Keratinocyte (primary cell): ENCODE results near the gene GRIK2. TPM values are rescaled to one million over a fixed set of nuclear protein-coding genes. Genes with fewer than 3 reads are reported as not detected.

Experiments used
- DNase-seq: peaks from one replicate; pipeline ENCODE4 v3.0.0-alpha.2; 2011; ENCODE audit warnings: low read depth, missing footprints, low spot score
- FAIRE-seq: peaks from 2 replicates; lab custom pipeline; 2011; peaks lifted over from hg19 to GRCh38; lab: Jason Lieb, UNC
- H2AFZ ChIP-seq: 2 replicates; pipeline ENCODE4 v1.6.0; 2012; ENCODE audit warnings: low read length, control low read depth, inconsistent platforms; ENCODE audit not compliant: control insufficient read depth
- H3K27ac ChIP-seq: 2 replicates; pipeline ENCODE4 v1.5.1; 2011; ENCODE audit warnings: low read length; ENCODE audit not compliant: control insufficient read depth, insufficient read depth
- H3K27me3 ChIP-seq: 3 replicates; pipeline ENCODE4 v1.6.0; 2011; ENCODE audit warnings: low read length; ENCODE audit not compliant: control insufficient read depth, insufficient read depth; ENCODE audit errors: extremely low read depth
- H3K36me3 ChIP-seq, 2 experiments: 2 replicates in 1 of 2; 3 replicates in 1 of 2; pipeline ENCODE4 v1.5.1; 2011; ENCODE audit warnings: low read length in 2 of 2, mild to moderate bottlenecking in 1 of 2; ENCODE audit not compliant: control insufficient read depth in 2 of 2, insufficient read depth in 2 of 2; ENCODE audit errors: extremely low read depth in 1 of 2
- H3K4me1 ChIP-seq: 3 replicates; pipeline ENCODE4 v1.5.1; 2011; ENCODE audit warnings: low read length; ENCODE audit not compliant: control insufficient read depth, insufficient read depth; ENCODE audit errors: extremely low read depth
- H3K4me2 ChIP-seq: 3 replicates; pipeline ENCODE4 v1.6.0; 2011; ENCODE audit warnings: low read depth, low read length; ENCODE audit not compliant: control insufficient read depth, insufficient read depth; ENCODE audit errors: extremely low read depth
- H3K4me3 ChIP-seq, 3 experiments: fragments of 200-600 bp in 1 of 3; sonication (generic) in 1 of 3; 2 replicates in 2 of 3; 3 replicates in 1 of 3; pipeline ENCODE4 v1.5.1; 2011 to 2016; ENCODE audit warnings: low read length in 3 of 3, mild to moderate bottlenecking in 3 of 3, control low read depth in 2 of 3, inconsistent platforms in 1 of 3, low read depth in 1 of 3, mixed read lengths in 1 of 3, mixed run types in 1 of 3, moderate library complexity in 1 of 3; ENCODE audit not compliant: control insufficient read depth in 2 of 3, insufficient read depth in 2 of 3; ENCODE audit errors: extremely low read depth in 1 of 3
- H3K79me2 ChIP-seq: 2 replicates; pipeline ENCODE4 v1.6.0; 2012; ENCODE audit warnings: low read length; ENCODE audit not compliant: control insufficient read depth, insufficient read depth
- H3K9ac ChIP-seq: 3 replicates; pipeline ENCODE4 v1.6.0; 2011; ENCODE audit warnings: low read length; ENCODE audit not compliant: control insufficient read depth, insufficient read depth; ENCODE audit errors: extremely low read depth
- H3K9me1 ChIP-seq: 3 replicates; pipeline ENCODE4 v1.6.0; 2011; ENCODE audit warnings: low read length; ENCODE audit not compliant: control insufficient read depth, insufficient read depth; ENCODE audit errors: extremely low read depth
- H3K9me3 ChIP-seq: 2 replicates; pipeline ENCODE4 v1.5.1; 2012; ENCODE audit warnings: low read depth, low read length; ENCODE audit not compliant: control insufficient read depth
- H4K20me1 ChIP-seq: 3 replicates; pipeline ENCODE4 v1.6.0; 2011; ENCODE audit warnings: low read length; ENCODE audit not compliant: control insufficient read depth, insufficient read depth; ENCODE audit errors: extremely low read depth
- CTCF ChIP-seq, 3 experiments: IDR thresholded peaks in 1 of 3; conservative IDR thresholded peaks in 1 of 3; optimal IDR thresholded peaks in 1 of 3; 2 replicates in 2 of 3; 3 replicates in 1 of 3; pipeline versions ENCODE3 to v1.5.1; 2011; ENCODE audit warnings: low read length in 3 of 3, mild to moderate bottlenecking in 3 of 3, moderate library complexity in 2 of 3, control low read depth in 1 of 3, inconsistent platforms in 1 of 3; ENCODE audit not compliant: insufficient read depth in 2 of 3; ENCODE audit errors: extremely low read depth in 1 of 3
- EZH2 ChIP-seq: IDR thresholded peaks from one replicate; pipeline ENCODE4 v1.6.1; 2012; ENCODE audit warnings: inconsistent platforms, mild to moderate bottlenecking, low read length, moderate library complexity
- dilution Hi-C: fragments of 300-500 bp; cut with MboI; formaldehyde crosslinking; loops from one replicate; pipeline ENCODE4 v1.7.0; 2020; ENCODE audit warnings: low sequenced_read_pairs; ENCODE audit not compliant: extremely low pct_ligation_motif_present
- polyA plus RNA-seq, 5 experiments: library from polyadenylated mRNA; depleted of rRNA in 3 of 5; stranded (reverse) in 3 of 5; stranded (forward) in 1 of 5; unstranded in 1 of 5; fragments of >200 nt; gene quantifications; 1 replicate in 1 of 5; 2 replicates in 3 of 5; 3 replicates in 1 of 5; pipeline versions ENCODE4 v1.2.1 to v1.2.3, GENCODE V29; 2011 to 2012; ENCODE audit warnings: missing spikeins in 2 of 5, low read depth in 1 of 5, low replicate concordance in 1 of 5

Gene GRIK2
- polyA plus RNA-seq, 1 donor (not counting 4 experiments of a cell fraction or from before 2014, with no cell fraction given): 0.01 TPM

GRCh38 chr6:101578306-101578705 lies 184.8 kb downstream of the GRIK2 start:
- DNase-seq (no peak), FAIRE-seq (no peak)
- dilution Hi-C loops: no loop called here
- H3K27ac ChIP-seq: no peak overlapping the region
- H3K36me3 ChIP-seq: no peaks in the 10 kb centered on the region
- no peak overlapping the region for H3K4me2 ChIP-seq
- TF ChIP-seq EZH2: no peak
- no peak for TF ChIP-seq CTCF (optimal IDR thresholded peaks at IDR 0.05 in 1 of 3, IDR thresholded peaks at IDR 0.05 in 1 of 3, conservative IDR thresholded peaks at IDR 0.05 in 1 of 3; ENCODE audit: extremely low read depth in 1 of 3, insufficient read depth in 2 of 3, low read length in 3 of 3)
- H3K4me3 ChIP-seq: no peak overlapping the region
- no peaks in the 10 kb centered on the region for H3K79me2 ChIP-seq
- no peaks in the 10 kb centered on the region for H3K9me1 ChIP-seq
- no peak overlapping the region for H3K9ac ChIP-seq
- no peaks in the 10 kb centered on the region for H3K27me3 ChIP-seq
- no peaks in the 10 kb centered on the region for H3K9me3 ChIP-seq
- no peaks in the 10 kb centered on the region for H4K20me1 ChIP-seq
- H2AFZ ChIP-seq: no peak overlapping the region
- H3K4me1 ChIP-seq: no peaks in the 10 kb centered on the region

GRCh38 chr6:101582792-101583191 lies 189.3 kb downstream of the GRIK2 start:
- Histone ChIP-seq H3K79me2 (no peaks in the 10 kb centered on the region), H3K4me1 (no peaks in the 10 kb centered on the region), H3K36me3 (no peaks in the 10 kb centered on the region), H3K9me3 (no peaks in the 10 kb centered on the region), H3K4me3 (no peak overlapping the region), H3K27ac (no peak overlapping the region), H3K27me3 (no peaks in the 10 kb centered on the region), H4K20me1 (no peaks in the 10 kb centered on the region), H2AFZ (no peak overlapping the region), H3K9me1 (no peaks in the 10 kb centered on the region), H3K4me2 (no peak overlapping the region), H3K9ac (no peak overlapping the region)
- no peak for FAIRE-seq
- TF ChIP-seq CTCF (optimal IDR thresholded peaks at IDR 0.05 in 1 of 3, IDR thresholded peaks at IDR 0.05 in 1 of 3, conservative IDR thresholded peaks at IDR 0.05 in 1 of 3; ENCODE audit: extremely low read depth in 1 of 3, insufficient read depth in 2 of 3, low read length in 3 of 3) (no peak), EZH2 (no peak)
- DNase-seq: no peak
- dilution Hi-C loops: no loop called here
